GM19452 (cell line): ENCODE measurements around the gene OPRD1.
"Not testable (repeated sequence)": the region's sequence is repeated elsewhere in the genome, so short reads cannot be mapped to it uniquely, and the experiment has no call there.

Source experiments
- ATAC-seq: cut with Tn5 transposase; IDR thresholded peaks from one replicate; pipeline ENCODE4 v1.9.1; 2021; ENCODE audit not compliant: unreplicated experiment

OPRD1 gene

DNA sequence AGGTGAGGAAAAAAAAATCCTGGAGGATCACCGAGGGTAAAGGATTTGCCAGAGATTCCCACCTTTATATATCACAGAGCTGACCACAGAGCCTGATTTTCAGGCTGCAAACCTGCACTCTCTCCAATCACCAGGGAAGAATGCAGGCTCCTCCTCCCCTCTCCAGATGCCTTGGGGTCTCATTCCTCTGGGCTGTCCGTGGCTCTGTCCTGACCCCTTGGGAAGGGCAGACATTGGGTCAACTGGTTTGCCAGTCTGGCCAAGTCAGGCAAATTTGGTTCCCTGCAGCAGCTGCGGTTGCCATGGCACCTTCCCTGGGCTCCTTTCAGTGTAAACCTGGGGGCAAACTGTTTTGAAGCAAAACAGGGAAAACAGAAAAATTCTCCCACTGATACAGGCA lies 11.6 kb upstream of the OPRD1 start:
- ATAC-seq: no peak

DNA sequence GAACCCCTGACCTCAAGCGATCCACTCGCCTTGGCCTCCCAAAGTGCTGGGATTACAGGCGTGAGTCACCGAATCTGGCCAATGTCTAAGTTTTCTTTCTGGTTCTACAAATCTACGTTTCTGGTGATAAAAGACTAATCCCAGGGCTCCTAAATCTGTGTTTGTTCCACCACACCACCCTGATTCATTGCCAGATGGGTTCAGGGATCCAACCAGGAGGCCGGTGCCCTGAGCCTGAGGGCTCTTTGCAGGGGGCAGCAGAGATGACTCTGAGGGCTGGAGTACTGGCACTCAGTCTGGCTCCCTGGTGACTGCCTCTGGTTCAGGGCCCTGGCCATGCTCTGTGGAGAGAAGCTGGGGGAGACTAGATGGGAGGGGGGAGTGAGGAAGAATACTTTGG lies 10.5 kb upstream of the OPRD1 start:
- ATAC-seq: no peak

DNA sequence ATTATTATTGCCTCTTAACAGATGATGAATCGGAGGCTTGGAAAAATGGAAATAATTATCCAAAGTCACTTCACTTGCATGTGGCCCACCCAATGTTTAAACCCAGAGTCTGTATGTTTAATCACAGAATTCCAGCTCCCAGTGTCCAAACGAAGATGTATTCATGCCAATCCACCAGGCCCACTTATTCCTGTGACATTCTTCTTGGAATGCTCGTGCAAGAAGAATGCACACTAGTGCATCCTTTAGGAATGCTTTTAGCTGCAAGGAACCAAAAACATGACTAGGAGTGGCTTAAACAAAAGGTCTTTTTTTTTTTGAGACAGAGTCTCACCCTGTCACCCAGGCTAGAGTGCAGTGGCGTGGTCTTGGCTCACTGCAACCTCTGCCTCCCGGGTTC lies 8.9 kb upstream of the OPRD1 start:
- ATAC-seq: no peak

DNA sequence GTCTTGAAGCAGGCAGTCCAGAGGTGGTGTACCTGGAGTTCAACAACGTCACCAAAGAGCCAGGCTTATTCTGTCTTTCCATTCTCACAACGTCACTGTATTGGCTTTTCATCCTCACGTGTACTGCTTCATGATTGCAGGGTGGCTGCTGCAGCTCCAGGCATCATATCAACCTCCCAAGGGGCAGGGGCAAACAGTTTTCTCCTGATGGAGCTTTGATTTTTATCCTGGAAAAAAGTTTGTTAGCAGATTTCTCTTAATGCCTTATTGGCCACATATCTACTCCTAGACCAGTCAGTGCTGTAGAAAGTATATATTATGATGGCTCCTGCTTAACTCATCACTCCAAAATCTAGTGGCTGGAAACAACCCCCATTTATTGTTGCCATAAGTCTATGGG lies 8.3 kb upstream of the OPRD1 start:
- ATAC-seq: no peak

DNA sequence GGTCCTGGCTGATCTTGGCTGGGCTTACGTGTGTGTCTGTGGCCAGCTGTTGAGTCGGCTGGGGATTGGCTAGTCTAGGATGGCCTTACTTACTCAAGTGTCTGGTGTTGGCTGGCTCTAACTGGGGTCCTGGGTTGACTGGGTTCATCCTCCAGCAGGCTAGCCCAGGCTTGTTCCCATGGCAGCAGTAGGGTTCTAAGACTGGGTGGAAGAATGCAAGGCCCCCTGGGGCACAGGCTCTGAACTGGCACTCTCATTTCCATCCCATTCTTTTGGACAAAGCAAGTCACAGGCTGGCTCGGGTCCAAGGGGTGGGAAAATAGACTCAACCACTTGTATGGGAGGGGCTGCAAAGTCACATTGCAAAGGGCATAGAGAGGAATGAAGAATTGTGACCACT lies 7.9 kb upstream of the OPRD1 start:
- no peak for ATAC-seq

DNA sequence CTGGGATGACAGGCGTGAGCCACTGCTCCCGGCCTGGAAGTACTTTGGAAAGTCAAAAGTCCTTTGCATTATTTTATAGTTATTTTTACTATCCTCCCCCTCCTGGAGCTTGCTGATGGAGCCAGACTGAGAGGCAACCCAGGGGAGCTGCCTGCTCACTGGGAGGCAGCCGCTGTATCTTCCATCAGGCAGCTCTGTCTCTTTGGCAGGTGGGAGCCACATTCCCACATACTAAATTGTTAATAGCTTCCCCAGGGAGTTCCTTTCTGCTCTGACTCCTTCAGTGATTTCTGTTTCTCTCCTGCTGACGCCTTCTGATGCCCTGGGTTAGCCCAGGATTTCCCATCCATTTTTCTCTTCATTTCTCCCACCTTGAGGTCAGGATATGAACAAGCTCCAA lies 4.9 kb upstream of the OPRD1 start:
- ATAC-seq: no peak

DNA sequence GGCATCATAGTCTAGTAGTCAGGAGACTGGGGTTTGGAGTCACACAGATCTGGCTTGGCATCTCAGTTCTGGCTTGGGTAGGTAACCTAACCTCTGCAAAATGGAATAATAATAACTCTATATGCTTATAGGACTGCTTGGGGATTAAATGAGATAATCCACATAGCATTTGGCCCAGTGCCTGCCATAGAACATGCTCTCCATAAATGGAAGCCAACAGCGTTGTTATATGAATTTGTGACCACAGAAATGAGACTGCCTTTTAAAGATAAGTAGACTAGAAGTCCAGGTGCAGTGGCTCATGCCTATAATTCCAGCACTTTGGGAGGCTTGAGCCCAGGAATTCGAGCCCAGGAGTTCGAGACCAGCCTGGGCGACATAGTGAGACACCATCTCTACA lies 4.0 kb upstream of the OPRD1 start:
- no peak for ATAC-seq

DNA sequence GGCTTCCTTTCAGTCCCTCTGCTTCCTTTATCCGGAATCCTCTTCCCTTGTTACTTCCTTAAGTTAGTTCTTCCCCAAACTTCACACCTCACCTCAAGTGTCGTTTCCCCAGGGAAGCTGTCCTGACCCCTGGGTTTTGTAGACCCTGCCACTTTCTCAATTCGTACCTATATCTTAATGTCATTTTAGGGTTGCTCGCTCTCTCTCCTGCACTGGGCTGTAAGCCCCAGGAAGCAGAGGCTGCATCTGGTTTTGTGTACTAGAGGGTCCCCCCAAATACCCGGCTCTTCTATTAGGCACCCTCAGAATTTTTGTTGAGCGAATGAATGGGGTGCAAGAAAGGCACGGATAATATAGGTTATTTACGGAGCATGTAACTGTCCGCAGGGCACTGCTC lies 603 bp upstream of the OPRD1 start:
- ATAC-seq: no peak

DNA sequence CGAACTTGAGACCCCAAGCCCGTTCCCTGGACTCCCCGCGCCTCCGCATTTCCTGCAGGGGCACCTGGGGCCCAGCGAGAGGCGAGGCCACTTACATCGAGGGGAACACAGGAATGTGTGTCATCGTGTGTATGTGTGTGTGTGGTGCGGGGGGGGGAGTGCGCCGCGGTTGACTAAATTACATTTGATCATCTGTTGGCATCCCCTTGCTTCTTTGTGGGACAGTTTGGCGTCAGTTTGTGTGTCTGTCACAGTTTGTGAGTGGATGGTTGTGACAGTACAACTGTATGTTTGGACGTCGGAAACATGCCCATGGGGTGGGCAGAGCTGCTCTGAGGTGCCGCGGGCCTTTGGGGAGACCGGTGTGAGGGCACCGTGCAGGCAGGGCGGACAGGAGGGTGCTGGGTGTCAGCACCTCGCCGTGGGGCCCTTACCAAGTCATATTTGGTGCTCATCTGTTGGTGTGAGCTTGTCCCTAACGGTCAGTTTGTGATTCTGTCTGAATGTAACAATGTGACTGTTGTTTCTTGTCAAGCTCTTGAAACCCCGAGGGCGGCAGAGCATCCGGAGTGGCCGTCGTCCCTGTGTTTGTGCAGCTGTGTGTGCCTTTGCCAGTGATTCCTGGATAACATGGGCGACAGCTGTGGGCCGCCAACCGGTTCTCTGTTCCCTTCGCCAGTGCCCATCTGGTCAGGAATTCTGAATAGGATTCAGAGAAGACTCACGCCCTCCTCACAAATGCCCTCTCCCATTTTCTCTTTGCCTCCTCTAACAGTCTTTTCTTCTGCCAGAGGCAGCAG lies 899 bp downstream of the OPRD1 start:
- no peak for ATAC-seq

DNA sequence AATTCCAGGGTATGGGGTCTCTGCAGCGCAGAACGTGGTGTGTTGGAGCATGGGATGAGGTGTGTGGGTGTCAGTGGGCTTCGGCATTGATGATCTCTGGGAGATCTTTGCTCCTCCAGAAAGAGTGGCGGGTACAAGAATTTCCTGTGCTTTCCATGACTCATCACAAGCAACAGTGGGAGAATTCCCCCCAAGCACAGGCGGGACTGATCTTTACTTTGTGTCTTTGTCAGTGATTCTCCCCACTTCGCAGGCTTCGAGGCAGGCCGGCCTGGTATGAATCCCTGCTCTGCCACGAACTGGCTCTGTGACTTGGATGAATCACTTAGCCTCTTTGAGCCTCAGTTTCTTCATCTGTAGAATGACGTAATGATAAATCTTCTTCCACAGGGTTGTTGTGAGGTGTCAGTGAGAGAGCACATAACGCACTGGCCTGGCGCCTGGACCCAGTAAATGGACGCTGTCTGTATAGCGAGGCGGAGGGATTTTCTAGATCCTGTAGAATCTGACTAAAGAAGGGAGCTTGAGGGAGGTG lies 2.0 kb downstream of the OPRD1 start:
- ATAC-seq: no peak

DNA sequence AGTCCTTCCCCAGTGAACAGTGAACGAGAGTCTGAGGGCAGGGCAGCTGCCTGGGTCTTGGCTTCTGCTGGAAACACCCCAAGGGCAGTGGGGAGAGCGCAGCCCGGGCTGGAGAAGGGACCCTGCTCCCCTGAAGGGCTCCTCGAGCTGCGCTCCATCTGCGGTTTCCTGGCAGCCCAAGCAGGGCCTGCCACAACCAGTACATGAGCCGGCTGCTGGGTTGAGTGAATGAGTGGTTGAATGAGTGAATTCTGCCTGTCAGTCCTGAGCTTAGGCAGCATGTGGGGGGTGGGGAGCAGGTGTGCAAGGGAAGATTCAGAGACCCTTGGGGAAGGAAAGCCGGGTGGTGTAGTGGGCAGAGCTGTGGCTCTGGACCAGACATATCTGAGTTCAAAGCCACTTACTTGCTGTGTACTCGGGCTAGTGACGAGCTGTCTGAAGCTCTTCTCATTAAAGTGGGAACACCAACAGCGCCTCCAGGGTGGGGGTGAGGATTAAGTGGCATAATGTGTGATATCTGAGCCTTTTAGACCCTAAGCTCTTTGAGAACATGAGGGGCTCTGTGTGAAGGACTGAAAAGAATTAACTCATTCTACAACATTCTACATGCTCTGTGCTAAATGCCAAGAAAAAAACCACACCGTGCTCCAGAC lies 3.7 kb downstream of the OPRD1 start:
- no peak for ATAC-seq

DNA sequence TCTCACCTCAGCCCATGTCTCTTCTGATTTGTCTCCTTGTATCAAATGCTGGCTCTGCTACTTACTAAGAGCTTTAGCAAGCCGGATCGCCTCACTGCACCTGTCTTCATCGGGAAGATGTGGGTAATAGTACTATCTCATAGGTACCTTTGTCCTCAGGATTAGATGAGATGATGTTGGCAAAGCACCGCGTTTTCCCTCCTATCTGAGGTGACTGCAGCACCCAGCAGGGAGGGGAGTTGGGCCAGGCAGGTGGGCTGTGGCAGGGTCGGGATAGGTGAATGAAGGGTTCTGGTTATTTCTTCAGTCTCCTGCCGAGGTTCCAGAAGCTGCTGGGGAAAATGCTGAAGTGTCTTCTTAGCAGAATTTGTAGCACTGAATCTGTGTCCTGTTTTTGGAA lies 5.2 kb downstream of the OPRD1 start:
- ATAC-seq: no peak

DNA sequence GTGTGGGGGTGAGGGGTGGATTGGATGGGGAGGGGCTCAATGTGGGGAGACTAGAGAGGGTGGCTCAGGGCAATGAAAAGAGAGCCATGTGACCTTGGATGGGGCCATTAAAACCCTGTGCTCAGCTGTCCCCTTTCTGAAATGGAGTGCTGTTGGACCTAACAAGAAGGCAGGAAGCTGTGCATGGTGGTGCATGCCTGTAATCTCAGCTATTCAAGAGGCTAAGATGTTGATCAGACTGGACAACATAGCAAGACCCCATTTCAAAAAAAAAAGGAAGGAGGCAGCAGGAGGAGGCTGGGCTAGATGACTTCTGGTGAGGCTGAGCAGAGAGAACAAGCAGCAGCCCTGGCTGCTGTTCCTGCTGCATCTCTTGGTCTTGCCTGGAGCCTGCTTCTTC lies 7.0 kb downstream of the OPRD1 start:
- ATAC-seq: no peak

DNA sequence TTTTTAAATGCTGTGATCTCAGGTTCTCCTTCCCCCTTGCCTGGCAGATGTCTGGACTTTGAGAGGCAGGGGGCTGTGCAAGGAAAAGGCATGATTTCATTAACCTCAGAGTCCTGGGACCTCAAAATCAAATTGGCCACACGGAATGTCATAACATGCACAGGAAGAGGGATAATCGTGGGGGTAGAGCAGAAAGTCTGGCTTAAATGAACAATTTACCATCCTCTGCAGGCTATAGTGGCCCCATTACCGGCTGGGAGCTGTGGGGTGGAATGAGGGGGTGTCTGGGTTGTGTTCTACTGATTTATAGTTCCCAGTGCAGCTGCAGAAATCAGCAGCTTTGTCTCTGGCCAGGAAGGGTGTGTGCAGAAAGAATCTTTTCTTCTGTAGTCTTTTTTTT lies 10.8 kb downstream of the OPRD1 start:
- no peak for ATAC-seq

DNA sequence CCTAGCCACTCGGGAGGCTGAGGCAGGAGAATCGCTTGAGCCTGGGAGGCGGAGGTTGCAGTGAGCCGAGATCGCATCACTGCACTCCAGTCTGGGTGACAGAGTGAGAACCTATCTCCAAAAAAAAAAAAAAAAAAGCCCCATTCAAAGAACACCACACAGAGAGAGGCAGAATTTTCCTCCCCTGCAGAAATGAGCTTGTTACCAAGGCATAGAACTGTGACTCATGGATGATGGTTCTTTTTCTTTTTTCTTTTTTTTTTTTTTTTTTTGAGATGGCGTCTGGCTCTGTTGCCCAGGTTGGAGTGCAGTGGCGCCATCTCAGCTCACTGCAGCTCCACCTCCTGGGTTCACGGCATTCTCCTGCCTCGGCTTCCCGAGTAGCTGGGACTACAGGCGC lies 12.1 kb downstream of the OPRD1 start:
- not testable (repeated sequence) for ATAC-seq

DNA sequence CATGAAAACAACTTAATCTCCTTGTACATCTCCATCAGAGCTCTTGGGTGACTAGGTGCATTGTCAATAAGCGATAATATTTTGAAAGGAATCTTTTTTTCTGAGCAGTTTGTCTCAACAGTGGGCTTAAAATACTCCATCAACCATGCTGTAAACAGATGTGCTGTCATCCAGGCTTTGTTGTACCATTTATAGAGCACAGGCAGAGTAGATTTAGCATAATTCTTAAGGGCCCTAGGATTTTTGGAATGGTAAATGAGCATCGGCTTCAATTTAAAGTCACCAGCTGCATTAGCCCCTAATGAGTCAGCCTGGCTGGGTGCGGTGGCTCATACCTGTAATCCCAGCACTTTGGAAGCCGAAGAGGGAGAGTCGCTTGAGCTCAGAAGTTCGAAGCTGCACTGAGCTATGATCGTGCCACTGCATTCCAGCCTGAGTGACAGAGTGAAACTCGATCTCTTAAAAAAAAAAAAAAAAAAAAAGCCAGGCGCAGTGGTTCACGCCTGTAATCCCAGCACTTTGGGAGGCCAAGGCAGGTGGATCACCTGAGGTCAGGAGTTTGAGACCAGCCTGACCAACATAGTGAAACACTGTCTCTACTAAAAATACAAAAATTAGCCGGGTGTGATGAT lies 16.4 kb downstream of the OPRD1 start:
- ATAC-seq: not testable (repeated sequence)

DNA sequence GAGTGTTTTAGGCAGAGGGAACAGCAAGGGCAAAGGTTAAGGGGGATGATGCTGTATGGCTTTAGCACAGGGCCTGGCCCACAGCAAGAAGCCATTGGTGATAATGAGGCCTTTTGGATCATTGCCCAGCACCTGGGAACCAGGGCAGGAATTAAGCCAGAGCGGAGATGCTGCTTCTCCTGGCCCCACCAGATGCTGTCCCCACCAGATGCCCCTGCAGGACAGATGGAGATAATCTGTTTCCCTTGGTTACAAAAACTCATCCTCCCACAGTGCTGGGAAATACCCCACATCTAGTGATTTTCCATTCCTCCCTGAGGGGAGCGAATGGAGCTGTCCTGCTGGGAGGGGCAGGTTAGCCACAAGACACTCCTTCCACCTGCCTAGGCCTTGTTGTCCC lies 18.8 kb downstream of the OPRD1 start:
- no peak for ATAC-seq

DNA sequence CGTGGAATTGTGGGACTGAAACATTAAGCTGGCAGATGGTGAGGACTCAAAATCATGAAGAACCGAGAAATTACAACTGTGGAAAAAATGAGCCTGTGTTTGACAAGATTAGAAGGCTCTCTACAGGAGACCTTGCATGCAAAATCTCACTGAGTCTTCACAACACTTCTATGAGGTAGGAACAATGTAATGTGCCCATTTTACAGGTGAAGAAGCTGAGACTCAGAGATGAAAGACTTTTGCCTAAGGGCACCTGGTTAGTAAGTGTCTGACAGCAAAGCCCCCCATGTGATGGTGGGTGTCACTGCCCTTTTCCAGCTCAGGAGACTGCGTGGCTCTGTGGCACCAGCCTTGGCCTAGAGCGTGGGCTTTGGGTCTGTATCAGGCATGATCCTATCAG lies 21.0 kb downstream of the OPRD1 start:
- ATAC-seq: no peak

DNA sequence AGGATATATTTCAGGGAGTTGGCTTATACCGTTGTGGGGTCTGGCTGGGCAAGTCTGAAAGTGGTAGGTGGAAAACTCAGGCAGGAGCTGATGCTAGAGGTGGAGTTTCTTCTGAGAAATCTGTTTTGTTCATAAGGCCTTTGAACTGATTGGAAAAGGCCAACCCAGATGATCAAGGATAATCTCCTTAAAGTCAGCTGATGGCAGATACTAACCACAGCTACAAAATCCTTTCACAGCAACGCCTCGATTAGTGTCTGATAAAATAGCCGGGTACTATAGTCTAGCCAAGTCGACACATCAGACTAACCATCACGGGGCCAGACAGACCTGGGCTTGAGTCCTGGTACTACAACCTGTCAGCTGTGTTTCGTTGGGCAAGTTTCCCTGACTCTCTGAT lies 21.4 kb downstream of the OPRD1 start:
- no peak for ATAC-seq

DNA sequence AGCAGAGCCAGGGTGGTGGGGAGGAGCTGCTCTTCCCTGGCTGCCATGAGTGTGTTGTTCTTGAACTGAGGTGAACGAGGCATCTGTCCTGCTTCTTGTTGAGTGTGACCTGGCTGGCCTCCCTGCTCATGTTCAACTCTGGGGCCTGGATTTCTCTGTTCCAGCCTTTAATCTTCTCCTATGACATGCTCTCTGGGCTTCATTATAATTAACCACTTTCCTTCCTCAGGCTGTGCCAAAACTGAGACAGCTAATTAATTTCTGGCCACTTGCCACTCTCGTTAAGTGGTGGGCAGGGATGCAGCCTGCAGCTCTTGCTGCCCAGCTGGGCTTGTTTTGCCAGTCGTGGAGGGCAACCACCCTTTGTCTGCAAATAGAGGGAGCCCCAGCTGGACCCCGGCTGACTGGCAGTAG lies 23.3 kb downstream of the OPRD1 start:
- no peak for ATAC-seq

DNA sequence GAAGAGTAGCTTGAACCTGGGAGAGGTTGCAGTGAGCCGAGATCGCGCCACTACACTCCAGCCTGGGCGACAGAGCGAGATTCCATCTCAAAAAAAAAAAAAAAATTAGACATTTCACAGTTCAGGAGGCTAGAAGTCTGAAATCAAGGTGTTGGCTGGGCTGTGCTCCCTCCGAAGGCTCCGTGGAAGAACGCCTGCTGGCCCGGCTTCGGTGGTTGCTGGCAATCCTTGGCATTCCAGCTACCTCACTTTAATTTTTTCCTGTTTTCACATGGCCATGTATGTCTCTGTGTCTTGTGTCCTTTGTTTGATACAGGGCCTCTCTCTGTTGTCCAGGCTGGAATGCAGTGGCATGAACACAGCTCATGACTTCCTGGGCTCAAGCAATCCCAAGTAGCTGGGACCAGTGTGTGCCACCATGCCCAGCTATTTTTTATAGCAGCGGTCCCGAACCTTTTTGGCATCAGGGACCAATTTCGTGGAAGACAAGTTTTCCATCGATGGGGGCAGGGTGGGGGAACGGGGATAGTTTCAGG lies 24.5 kb downstream of the OPRD1 start:
- ATAC-seq: no peak
